B cell (primary cell): ENCODE results near the gene SPTAN1. TPM values are rescaled to one million over a fixed set of nuclear protein-coding genes. Genes with fewer than 3 reads are reported as not detected.

Experiments used
- ATAC-seq: fragments of 200-7000 bp; cut with Tn5 transposase; one replicate; pipeline ENCODE4 v1.10.0; 2021; ENCODE audit warnings: low read depth, mild to moderate bottlenecking, moderate number of reproducible peaks, moderate library complexity
- CTCF ChIA-PET: fragments of 350-600 bp; sonication (Branson Sonifier 250); formaldehyde crosslinking; loops from one replicate; lab custom pipeline; 2021; ENCODE audit warnings: antibody characterized with exemption, inconsistent platforms; lab: Charles Lee
- POLR2A ChIA-PET: fragments of 350-600 bp; sonication (Branson Sonifier 250); formaldehyde crosslinking; loops from one replicate; lab custom pipeline; 2021; ENCODE audit warnings: antibody characterized with exemption; lab: Charles Lee
- DNase-seq: peaks from one replicate; pipeline ENCODE4 v3.0.0; 2013
- H2AFZ ChIP-seq: 2 replicates; pipeline ENCODE4 v1.6.1; 2012; ENCODE audit warnings: mild to moderate bottlenecking, low read depth, low read length; ENCODE audit not compliant: insufficient read depth, poor library complexity, severe bottlenecking
- H3K27ac ChIP-seq, 2 donors: 1 replicate in 1 of 2; 2 replicates in 1 of 2; pipeline ENCODE4 v1.5.1; 2012 to 2013; ENCODE audit warnings: low read length in 2 of 2, mild to moderate bottlenecking in 2 of 2, moderate library complexity in 1 of 2
- H3K27me3 ChIP-seq, 4 experiments: fragments of 200-600 bp in 1 of 4; sonication (generic) in 1 of 4; replicated peaks in 1 of 4; 1 replicate in 2 of 4; 2 replicates in 2 of 4; pipeline versions ENCODE4 v1.6.1 to v1.7.0; 2013 to 2016; ENCODE audit warnings: low read length in 3 of 4, mild to moderate bottlenecking in 2 of 4, mixed read lengths in 1 of 4, moderate library complexity in 1 of 4; ENCODE audit not compliant: insufficient read depth in 4 of 4, control insufficient read depth in 3 of 4; ENCODE audit errors: control extremely low read depth in 1 of 4
- H3K36me3 ChIP-seq, 2 experiments: replicated peaks in 1 of 2; 1 replicate in 1 of 2; 2 replicates in 1 of 2; pipeline versions ENCODE4 v1.6.1 to v1.7.1; 2013; ENCODE audit warnings: low read length in 1 of 2; ENCODE audit not compliant: insufficient read depth in 2 of 2, control insufficient read depth in 1 of 2; ENCODE audit errors: control extremely low read depth in 1 of 2, extremely low read depth in 1 of 2
- H3K4me1 ChIP-seq, 2 donors: fragments of 200-600 bp in 1 of 2; sonication (generic) in 1 of 2; 1 replicate in 1 of 2; 2 replicates in 1 of 2; pipeline versions ENCODE4 v1.5.1 to v1.6.1; 2013 to 2017; ENCODE audit warnings: low read length in 2 of 2; ENCODE audit not compliant: control insufficient read depth in 2 of 2, insufficient read depth in 2 of 2
- H3K4me2 ChIP-seq: replicated peaks from 2 replicates; pipeline ENCODE3; 2012; ENCODE audit warnings: mild to moderate bottlenecking, low read depth, low read length; ENCODE audit not compliant: poor library complexity, severe bottlenecking
- H3K4me3 ChIP-seq, 5 experiments: fragments of 200-600 bp in 1 of 5; sonication (generic) in 1 of 5; 1 replicate in 3 of 5; 2 replicates in 2 of 5; pipeline versions ENCODE4 v1.5.1 to v1.7.0; 2011 to 2016; ENCODE audit warnings: low read length in 4 of 5, mild to moderate bottlenecking in 4 of 5, low read depth in 2 of 5, control low read depth in 1 of 5, moderate library complexity in 1 of 5; ENCODE audit not compliant: insufficient read depth in 1 of 5; ENCODE audit errors: control extremely low read depth in 1 of 5, extremely low read depth in 1 of 5
- H3K79me2 ChIP-seq: fragments of 200-600 bp; sonication (generic); one replicate; pipeline ENCODE4 v1.6.0; 2016; ENCODE audit warnings: low read length; ENCODE audit not compliant: control insufficient read depth, insufficient read depth
- H3K9ac ChIP-seq: fragments of 200-600 bp; sonication (generic); 2 replicates; pipeline ENCODE4 v1.6.1; 2017; ENCODE audit warnings: mild to moderate bottlenecking, low read length, moderate library complexity
- H3K9me3 ChIP-seq, 3 donors: one replicate each; pipeline versions ENCODE4 v1.6.1 to v1.7.1; 2013; ENCODE audit warnings: low read length in 2 of 3; ENCODE audit not compliant: control insufficient read depth in 2 of 3, insufficient read depth in 1 of 3; ENCODE audit errors: control extremely low read depth in 1 of 3
- H4K20me1 ChIP-seq: 2 replicates; pipeline ENCODE4 v1.6.0; 2012; ENCODE audit warnings: mild to moderate bottlenecking, low read length; ENCODE audit not compliant: insufficient read depth, control insufficient read depth, poor library complexity, severe bottlenecking
- H3K27ac Mint-ChIP-seq: one replicate; pipeline ENCODE4 v1.8.0; 2021; ENCODE audit warnings: mixed read lengths
- H3K27me3 Mint-ChIP-seq: one replicate; pipeline ENCODE4 v1.8.0; 2021; ENCODE audit warnings: mixed read lengths
- H3K4me1 Mint-ChIP-seq: one replicate; pipeline ENCODE4 v1.8.0; 2021; ENCODE audit warnings: mixed read lengths
- H3K4me3 Mint-ChIP-seq: one replicate; pipeline ENCODE4 v1.8.0; 2021; ENCODE audit warnings: mixed read lengths
- H3K9me3 Mint-ChIP-seq: one replicate; pipeline ENCODE4 v1.8.0; 2022; ENCODE audit warnings: mixed read lengths; ENCODE audit not compliant: insufficient read depth
- EZH2 ChIP-seq: IDR thresholded peaks from 2 replicates; pipeline ENCODE4 v1.6.1; 2012; ENCODE audit warnings: borderline replicate concordance, low read depth, mild to moderate bottlenecking, moderate library complexity, low read length; ENCODE audit not compliant: insufficient read depth, poor library complexity, severe bottlenecking
- WGBS: methylation state at CpG from one replicate; pipeline ENCODE4 v1.1.5; 2013; ENCODE audit warnings: missing lambda C conversion rate; ENCODE audit not compliant: insufficient coverage; 5-methylcytosine and 5-hydroxymethylcytosine counted together
- intact Hi-C: fragments of 100-400 bp; cut with micrococcal nuclease; formaldehyde crosslinking; loops from one replicate; pipeline ENCODE4 v1.10.0; 2022
- polyA plus RNA-seq: library from polyadenylated mRNA; depleted of rRNA; stranded (reverse); fragments of >200 nt; gene quantifications from 2 replicates; pipeline ENCODE4 v1.2.3, GENCODE V29; 2012
- total RNA-seq, 2 donors: library from RNA; stranded (reverse); fragments of 120-200 nt in 1 of 2; gene quantifications; 1 replicate in 1 of 2; 2 replicates in 1 of 2; pipeline versions ENCODE4 v1.2.3 to v1.2.4, GENCODE V29; 2013 to 2022
- TF ChIP-seq, protein P1 (sequence below): fragments of 200-600 bp; IDR thresholded peaks from one replicate; pipeline ENCODE4 v1.8.0; 2022; ENCODE audit warnings: antibody characterized with exemption, mild to moderate bottlenecking

Gene SPTAN1
- total and polyA plus RNA-seq, 2 donors (not counting 1 experiment from before 2014, with no cell fraction given): 129 to 351 TPM

DNA sequence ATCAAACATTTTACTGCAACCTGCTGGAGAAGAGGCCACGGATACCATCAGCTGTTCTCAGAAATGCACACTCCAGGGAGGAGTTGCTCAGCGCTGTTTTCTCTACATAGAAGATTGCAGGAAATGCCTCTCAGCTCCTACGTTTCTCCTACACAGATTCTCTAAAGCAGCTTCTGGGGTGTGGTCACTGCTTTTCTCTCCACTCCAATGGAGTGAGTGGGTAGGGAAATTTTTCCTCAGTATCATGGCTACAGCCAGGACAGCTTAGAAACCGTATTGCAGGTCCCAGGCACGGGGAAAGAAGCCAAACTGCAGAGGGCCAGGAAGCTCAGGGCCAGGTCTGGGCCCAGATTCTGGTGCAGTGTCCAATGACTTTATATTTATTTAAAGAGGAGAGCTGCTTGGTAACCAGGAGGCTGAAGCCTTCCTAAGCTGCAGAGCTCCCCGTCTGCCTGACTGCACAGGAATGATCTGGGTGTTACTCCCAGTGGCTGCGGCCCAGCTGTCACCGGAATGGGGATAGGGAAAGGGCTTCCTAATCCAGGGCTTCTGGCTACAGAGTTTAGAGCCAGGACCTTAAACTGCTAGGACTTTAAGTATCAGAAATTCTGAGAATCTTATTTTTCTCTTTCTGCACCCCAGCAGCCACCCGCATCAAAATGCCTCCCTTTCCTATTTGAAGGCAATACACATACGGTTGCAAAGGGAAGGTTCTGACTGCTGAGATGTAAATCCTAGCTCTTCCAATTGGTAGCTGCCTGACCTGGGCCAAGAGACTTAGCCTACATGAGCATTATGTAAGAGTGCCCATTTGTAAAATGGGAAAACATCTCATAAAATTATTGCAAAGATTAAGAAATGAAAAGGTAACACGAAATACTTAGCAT lies 1.4 kb upstream of the SPTAN1 start:
- 87% methylated on average over 7 of the region's 11 CpGs for WGBS
- H4K20me1 ChIP-seq: peaks cover 14% of the 10 kb centered on the region
- intact Hi-C loops: loop anchor here (5.0 to 10.0 kb wide), 4 partner anchors 114 to 356 kb away; partner anchors contain the start of genes CIZ1, COQ4, TRUB2 and ZER1
- POLR2A ChIA-PET: interaction anchor here (0.5 to 0.6 kb wide), 4 partner anchors 95 to 1488 kb away, joined by 3 to 5 read pairs (median 3); no protein-coding TSS in a partner anchor
- CTCF ChIA-PET: interaction anchor here (0.7 to 1.7 kb wide), 4 partner anchors 8 to 180 kb away, joined by 3 to 4 read pairs (median 3); no protein-coding TSS in a partner anchor
- DNase-seq (no peak), ATAC-seq (no peak)
- Mint-ChIP-seq H3K4me3 (peak overlapping the region; percentile 16), H3K9me3 (no peaks in the 10 kb centered on the region), H3K27ac (peak overlapping the region; percentile 90), H3K4me1 (peaks cover 9% of the 10 kb centered on the region), H3K27me3 (no peaks in the 10 kb centered on the region)
- peak overlapping the region; percentile 90 for H2AFZ ChIP-seq
- TF ChIP-seq EZH2: no peak
- TF ChIP-seq, protein P1, sequence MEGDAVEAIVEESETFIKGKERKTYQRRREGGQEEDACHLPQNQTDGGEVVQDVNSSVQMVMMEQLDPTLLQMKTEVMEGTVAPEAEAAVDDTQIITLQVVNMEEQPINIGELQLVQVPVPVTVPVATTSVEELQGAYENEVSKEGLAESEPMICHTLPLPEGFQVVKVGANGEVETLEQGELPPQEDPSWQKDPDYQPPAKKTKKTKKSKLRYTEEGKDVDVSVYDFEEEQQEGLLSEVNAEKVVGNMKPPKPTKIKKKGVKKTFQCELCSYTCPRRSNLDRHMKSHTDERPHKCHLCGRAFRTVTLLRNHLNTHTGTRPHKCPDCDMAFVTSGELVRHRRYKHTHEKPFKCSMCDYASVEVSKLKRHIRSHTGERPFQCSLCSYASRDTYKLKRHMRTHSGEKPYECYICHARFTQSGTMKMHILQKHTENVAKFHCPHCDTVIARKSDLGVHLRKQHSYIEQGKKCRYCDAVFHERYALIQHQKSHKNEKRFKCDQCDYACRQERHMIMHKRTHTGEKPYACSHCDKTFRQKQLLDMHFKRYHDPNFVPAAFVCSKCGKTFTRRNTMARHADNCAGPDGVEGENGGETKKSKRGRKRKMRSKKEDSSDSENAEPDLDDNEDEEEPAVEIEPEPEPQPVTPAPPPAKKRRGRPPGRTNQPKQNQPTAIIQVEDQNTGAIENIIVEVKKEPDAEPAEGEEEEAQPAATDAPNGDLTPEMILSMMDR: no peak
- H3K4me2 ChIP-seq: peak overlapping the region; percentile 86
- H3K79me2 ChIP-seq: peaks cover 33% of the 10 kb centered on the region
- peak overlapping the region; percentile 86 for H3K9ac ChIP-seq
- peak overlapping the region; percentile 80 to 90 for H3K27ac ChIP-seq
- no peaks in the 10 kb centered on the region for H3K27me3 ChIP-seq
- no peaks in the 10 kb centered on the region for H3K9me3 ChIP-seq
- peaks cover 27 to 31% of the 10 kb centered on the region in 2 donors for H3K4me1 ChIP-seq
- peak overlapping the region in 3 of 5 experiments; percentile 66 to 89 (median 77) for H3K4me3 ChIP-seq
- H3K36me3 ChIP-seq: no peaks in the 10 kb centered on the region
